ENCODE results near the gene LONRF2. TPM values are rescaled to one million over a fixed set of nuclear protein-coding genes. Genes with fewer than 3 reads are reported as not detected.

LONRF2 gene
- total RNA-seq, 6 donors from 2014 or later = 3.0 to 7.9 (median 4.2) TPM

DNA sequence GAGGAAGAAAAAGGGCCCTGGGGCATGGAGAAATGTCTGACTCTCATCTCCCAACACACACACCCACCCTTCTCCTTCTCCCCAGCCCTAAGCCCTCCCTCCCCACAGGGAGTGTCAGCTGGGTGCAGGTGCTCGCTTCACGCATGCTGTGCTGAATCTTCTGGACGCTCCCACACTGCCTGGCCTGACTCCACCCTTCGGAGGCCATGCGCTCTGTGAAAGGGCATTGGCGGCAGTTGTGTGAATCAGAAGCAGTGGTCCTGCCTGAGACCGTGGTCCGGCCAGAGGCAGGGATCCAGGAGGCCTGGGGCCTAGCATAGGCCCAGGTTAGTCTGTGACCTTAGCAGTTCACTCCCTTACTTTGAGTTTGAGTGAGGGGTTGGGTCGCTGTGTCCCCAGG lies 57.1 kb downstream of the LONRF2 start:
- no peak for TF ChIP-seq POLR2AphosphoS5 (IDR thresholded peaks at IDR 0.05)
- no peak for TF ChIP-seq POLR2A (IDR thresholded peaks at IDR 0.05)
- no peak for TF ChIP-seq EP300 (IDR thresholded peaks at IDR 0.05)
- TF ChIP-seq, protein P1, sequence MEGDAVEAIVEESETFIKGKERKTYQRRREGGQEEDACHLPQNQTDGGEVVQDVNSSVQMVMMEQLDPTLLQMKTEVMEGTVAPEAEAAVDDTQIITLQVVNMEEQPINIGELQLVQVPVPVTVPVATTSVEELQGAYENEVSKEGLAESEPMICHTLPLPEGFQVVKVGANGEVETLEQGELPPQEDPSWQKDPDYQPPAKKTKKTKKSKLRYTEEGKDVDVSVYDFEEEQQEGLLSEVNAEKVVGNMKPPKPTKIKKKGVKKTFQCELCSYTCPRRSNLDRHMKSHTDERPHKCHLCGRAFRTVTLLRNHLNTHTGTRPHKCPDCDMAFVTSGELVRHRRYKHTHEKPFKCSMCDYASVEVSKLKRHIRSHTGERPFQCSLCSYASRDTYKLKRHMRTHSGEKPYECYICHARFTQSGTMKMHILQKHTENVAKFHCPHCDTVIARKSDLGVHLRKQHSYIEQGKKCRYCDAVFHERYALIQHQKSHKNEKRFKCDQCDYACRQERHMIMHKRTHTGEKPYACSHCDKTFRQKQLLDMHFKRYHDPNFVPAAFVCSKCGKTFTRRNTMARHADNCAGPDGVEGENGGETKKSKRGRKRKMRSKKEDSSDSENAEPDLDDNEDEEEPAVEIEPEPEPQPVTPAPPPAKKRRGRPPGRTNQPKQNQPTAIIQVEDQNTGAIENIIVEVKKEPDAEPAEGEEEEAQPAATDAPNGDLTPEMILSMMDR (IDR thresholded peaks at IDR 0.05) = no peak
- no peak for ATAC-seq (ENCODE audit: low FRiP score in 2 of 2)
- no peak overlapping the region for H3K4me3 ChIP-seq
- no peaks in the 10 kb centered on the region for H3K27me3 ChIP-seq
- 95 to 98% methylated on average over 9 of the region's 9 CpGs for WGBS, 2 donors
- no peak for DNase-seq
- no peaks in the 10 kb centered on the region for H3K36me3 ChIP-seq
- H3K27ac ChIP-seq = no peak overlapping the region
- no peaks in the 10 kb centered on the region for H3K4me1 ChIP-seq
- no peaks in the 10 kb centered on the region for H3K9me3 ChIP-seq

DNA sequence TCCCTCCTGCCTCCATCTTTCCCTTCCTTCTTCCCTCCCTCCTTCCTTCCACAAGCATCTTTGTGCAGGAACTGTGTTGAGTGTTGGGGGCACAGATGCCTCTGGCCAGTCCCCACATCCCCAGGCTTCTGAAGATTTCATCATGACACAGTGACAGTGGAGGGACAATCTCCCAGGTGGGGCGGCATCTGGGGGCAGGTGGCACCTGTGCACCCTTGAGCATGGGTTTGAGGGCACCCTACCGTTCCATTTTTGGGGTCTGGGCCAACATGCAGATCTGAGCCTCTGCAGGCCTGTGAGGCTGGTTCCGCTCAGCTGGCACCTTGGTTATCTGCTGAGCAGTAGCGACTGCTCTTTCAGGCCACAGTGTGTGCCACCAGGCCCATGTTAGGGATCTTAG lies 57.6 kb downstream of the LONRF2 start:
- no peak for TF ChIP-seq POLR2A (IDR thresholded peaks at IDR 0.05)
- TF ChIP-seq POLR2AphosphoS5 (IDR thresholded peaks at IDR 0.05) = no peak
- TF ChIP-seq, protein P1 (IDR thresholded peaks at IDR 0.05) = no peak
- TF ChIP-seq EP300 (IDR thresholded peaks at IDR 0.05) = no peak
- 82 to 94% methylated on average over 2 to 4 of the region's 4 CpGs for WGBS, 2 donors
- no peak for DNase-seq
- Histone ChIP-seq H3K9me3 (no peaks in the 10 kb centered on the region), H3K4me1 (no peaks in the 10 kb centered on the region), H3K4me3 (no peak overlapping the region), H3K36me3 (no peaks in the 10 kb centered on the region), H3K27ac (no peak overlapping the region), H3K27me3 (no peaks in the 10 kb centered on the region)
- no peak for ATAC-seq (ENCODE audit: low FRiP score in 2 of 2)

DNA sequence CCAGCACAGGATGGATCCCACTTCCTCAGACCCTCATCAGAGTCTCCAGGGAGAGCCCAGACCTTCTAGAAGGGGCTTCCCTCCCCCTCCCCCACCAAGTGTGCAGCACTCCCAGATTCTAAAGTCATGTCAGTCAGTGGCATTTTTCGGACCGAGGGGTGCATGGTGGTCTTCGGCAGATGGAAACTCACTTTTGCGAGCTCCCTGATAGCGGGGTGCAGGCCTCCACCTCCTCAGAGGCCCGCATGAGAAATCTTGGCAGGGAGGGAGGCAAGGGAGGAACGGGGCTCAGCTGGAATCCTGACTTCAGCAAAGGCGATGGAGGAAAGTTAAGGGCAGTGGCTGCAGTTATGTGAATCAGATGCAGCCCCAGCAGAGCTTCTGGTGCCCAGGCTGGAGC lies 58.2 kb downstream of the LONRF2 start:
- no peaks in the 10 kb centered on the region for H3K9me3 ChIP-seq
- DNase-seq = no peak
- H3K27ac ChIP-seq = no peak overlapping the region
- no peak for ATAC-seq (ENCODE audit: low FRiP score in 2 of 2)
- H3K27me3 ChIP-seq = no peaks in the 10 kb centered on the region
- no peak overlapping the region for H3K4me3 ChIP-seq
- WGBS, 2 donors = 76 to 93% methylated on average over 8 of the region's 8 CpGs
- H3K36me3 ChIP-seq = no peaks in the 10 kb centered on the region
- no peaks in the 10 kb centered on the region for H3K4me1 ChIP-seq
- no peak for TF ChIP-seq EP300 (IDR thresholded peaks at IDR 0.05)
- TF ChIP-seq POLR2AphosphoS5 (IDR thresholded peaks at IDR 0.05) = no peak
- no peak for TF ChIP-seq POLR2A (IDR thresholded peaks at IDR 0.05)
- TF ChIP-seq, protein P1 (IDR thresholded peaks at IDR 0.05) = no peak

DNA sequence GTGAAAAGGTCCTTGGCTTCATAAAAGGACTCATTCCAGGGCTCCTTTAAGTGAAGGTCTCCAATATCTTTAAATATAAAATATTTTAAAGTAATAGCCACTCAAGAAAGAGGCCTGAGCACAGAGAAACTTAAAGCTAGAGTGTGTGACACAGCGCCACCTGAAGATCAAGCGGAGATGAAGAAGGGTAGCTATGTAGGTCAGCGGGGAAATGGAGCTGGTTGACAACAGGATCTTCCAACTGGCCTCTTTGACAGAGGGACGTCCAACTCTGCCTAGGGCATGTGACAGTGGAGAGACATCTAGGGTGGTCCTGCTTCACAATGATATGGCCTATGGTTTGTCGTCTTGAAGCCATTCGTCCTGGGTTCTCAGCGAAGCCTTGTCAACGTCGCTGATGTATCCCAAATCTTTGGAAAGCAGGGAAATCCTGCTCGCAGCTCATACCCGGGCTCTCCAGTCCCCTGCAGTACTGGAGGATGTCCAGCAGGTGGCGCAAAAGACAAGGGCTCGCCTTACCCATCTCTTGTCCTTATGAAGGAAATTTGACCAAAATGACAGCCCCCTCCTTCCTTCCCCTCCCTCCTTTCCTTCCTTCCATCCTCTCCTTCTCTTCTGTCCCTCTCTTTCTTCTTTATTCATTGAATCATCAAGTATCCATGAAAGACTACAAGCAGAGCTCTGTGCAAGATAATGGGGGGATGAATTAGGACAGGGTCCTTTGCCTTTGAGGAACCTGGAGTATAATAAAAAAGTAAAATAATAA lies 59.6 kb downstream of the LONRF2 start:
- WGBS, 2 donors = 9 to 49% methylated on average over 13 of the region's 13 CpGs
- no peak overlapping the region for H3K4me3 ChIP-seq
- no peak overlapping the region for H3K27ac ChIP-seq

More for the DNA sequence above, 59.6 kb downstream of the LONRF2 start:
- peak; percentile 82 to 91 for ATAC-seq (ENCODE audit: low FRiP score in 2 of 2)
- no peaks in the 10 kb centered on the region for H3K27me3 ChIP-seq
- H3K4me1 ChIP-seq = no peaks in the 10 kb centered on the region
- H3K9me3 ChIP-seq = no peaks in the 10 kb centered on the region
- H3K36me3 ChIP-seq = no peaks in the 10 kb centered on the region
- DNase-seq = peak in 1 of 2 donors; percentile 69
- TF ChIP-seq POLR2AphosphoS5 (IDR thresholded peaks at IDR 0.05) = no peak
- peak in 1 of 4 donors; percentile 1 for TF ChIP-seq POLR2A (IDR thresholded peaks at IDR 0.05)
- TF ChIP-seq EP300 (IDR thresholded peaks at IDR 0.05) = no peak
- TF ChIP-seq, protein P1 (IDR thresholded peaks at IDR 0.05) = peak; percentile 84 to 96 (median 92)

All from upper lobe of left lung (tissue), 6 donors.